IPS-20b (cell line): Measurements from ENCODE around the gene REXO1.

Experiments
- H3K27ac ChIP-seq: one replicate; pipeline ENCODE4 v1.5.1; 2013; ENCODE audit warnings: low read length
- H3K27me3 ChIP-seq: 2 replicates; pipeline ENCODE4 v1.6.1; 2013; ENCODE audit warnings: mild to moderate bottlenecking, low read length, inconsistent platforms; ENCODE audit not compliant: insufficient read depth
- H3K36me3 ChIP-seq: 2 replicates; pipeline ENCODE4 v1.6.1; 2013; ENCODE audit warnings: low read depth, mild to moderate bottlenecking, inconsistent platforms, low read length, moderate library complexity; ENCODE audit not compliant: insufficient read depth
- H3K4me1 ChIP-seq: 2 replicates; pipeline ENCODE4 v1.6.1; 2013; ENCODE audit warnings: mild to moderate bottlenecking, control low read depth, inconsistent platforms, low read length, moderate library complexity; ENCODE audit not compliant: insufficient read depth
- H3K4me3 ChIP-seq: 2 replicates; pipeline ENCODE4 v1.5.1; 2013; ENCODE audit warnings: mild to moderate bottlenecking, low read length, inconsistent platforms
- H3K9ac ChIP-seq: 2 replicates; pipeline ENCODE4 v1.6.1; 2013; ENCODE audit warnings: low read depth, mild to moderate bottlenecking, inconsistent platforms, low read length, moderate library complexity
- H3K9me3 ChIP-seq: 2 replicates; pipeline ENCODE4 v1.6.1; 2013; ENCODE audit warnings: mild to moderate bottlenecking, low read depth, low read length, inconsistent platforms; ENCODE audit not compliant: insufficient read depth

REXO1 gene

DNA sequence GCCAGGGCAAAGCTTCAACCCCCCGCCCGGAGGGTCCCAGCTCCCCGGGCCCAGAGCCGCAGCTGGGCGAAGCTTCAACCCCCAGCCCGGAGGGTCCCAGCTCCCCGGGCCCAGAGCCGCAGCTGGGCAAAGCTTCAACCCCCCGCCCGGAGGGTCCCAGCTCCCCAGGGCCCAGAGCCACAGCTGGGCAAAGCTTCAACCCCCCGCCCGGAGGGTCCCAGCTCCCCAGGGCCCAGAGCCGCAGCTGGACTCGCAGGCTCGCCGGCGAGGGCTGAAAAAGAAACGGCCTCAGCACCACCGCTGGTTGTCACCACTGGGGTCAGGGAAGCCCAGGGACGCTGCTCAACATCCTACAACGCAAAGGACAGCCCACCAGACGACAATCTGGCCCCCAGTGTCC, 5.2 kb downstream of the REXO1 start:
- Histone ChIP-seq H3K36me3 (no peaks in the 10 kb centered on the region), H3K4me1 (peaks cover 3% of the 10 kb centered on the region; the same call in 1 of the 2 replicates), H3K9me3 (no peaks in the 10 kb centered on the region), H3K27ac (no peak overlapping the region), H3K27me3 (no peaks in the 10 kb centered on the region), H3K9ac (no peak overlapping the region), H3K4me3 (no peak overlapping the region)

DNA sequence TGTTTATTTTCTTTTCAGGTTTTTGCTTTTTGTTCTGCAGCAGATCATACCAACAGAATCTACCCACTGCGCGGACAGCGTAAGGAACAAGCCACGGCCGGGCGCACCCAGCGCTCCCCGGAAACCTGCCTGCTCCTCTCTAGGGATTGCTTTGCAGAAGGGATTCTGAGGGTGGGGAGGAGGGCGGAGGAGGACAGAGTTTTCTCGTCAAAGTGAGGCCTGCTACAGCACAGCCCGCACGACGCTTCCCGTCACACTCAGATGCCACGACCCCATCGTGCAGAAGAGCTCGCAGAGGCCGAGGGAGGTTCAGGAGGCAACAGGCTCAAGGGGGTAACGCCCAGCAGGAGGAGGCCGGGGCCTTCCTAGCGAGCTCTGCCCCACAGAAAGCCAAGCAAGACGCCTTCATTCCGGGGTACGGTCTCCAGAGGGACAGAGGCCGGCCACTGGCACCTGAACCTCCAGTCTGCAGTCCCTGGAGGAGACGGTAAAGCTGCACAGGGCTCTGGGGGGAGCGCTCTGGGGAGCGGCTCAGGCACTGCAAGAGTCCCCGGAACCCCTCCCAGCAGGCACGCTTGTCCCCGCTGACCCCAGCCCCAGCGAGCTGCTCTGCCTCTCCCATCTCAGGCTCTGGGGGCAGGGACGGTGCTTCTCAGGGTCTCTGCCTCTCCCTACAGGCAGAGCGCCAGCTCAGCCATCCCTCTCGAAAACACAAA, 6.9 kb downstream of the REXO1 start:
- no peak overlapping the region for H3K4me3 ChIP-seq
- no peaks in the 10 kb centered on the region for H3K4me1 ChIP-seq
- H3K36me3 ChIP-seq, result no peaks in the 10 kb centered on the region
- no peak overlapping the region for H3K27ac ChIP-seq
- no peak overlapping the region for H3K9ac ChIP-seq
- no peaks in the 10 kb centered on the region for H3K27me3 ChIP-seq
- H3K9me3 ChIP-seq, result no peaks in the 10 kb centered on the region

DNA sequence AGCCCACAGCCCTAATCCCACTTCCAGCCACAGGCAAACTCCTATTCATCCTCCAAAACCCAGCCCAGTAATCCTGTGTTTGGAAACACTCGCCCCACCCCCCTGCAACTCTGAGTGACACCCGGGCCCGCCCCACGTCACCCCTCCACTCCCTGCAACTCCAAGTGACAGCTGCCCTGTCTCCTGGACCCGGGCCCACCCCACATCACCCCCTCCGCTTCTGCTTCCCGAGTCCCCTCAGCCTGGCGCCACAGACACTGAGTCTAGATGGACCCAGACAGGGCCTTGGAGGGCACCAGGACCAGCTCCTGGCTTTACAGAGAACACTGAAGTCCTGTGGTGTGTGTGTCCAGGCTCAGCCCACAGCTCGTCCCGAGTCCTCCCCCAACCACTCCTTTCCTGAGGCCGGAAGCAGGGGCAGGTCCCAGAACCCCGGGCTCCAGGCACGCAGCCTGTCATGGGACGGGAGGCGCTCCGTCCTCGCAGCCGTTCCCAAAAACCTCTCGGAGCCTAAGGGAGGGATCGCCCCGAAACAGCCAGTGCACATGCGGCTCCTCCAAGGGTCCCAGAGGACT, 7.7 kb downstream of the REXO1 start:
- Histone ChIP-seq H3K9ac (no peak overlapping the region), H3K9me3 (no peaks in the 10 kb centered on the region), H3K27me3 (no peaks in the 10 kb centered on the region), H3K27ac (no peak overlapping the region), H3K4me1 (no peaks in the 10 kb centered on the region), H3K4me3 (no peak overlapping the region), H3K36me3 (no peaks in the 10 kb centered on the region)

DNA sequence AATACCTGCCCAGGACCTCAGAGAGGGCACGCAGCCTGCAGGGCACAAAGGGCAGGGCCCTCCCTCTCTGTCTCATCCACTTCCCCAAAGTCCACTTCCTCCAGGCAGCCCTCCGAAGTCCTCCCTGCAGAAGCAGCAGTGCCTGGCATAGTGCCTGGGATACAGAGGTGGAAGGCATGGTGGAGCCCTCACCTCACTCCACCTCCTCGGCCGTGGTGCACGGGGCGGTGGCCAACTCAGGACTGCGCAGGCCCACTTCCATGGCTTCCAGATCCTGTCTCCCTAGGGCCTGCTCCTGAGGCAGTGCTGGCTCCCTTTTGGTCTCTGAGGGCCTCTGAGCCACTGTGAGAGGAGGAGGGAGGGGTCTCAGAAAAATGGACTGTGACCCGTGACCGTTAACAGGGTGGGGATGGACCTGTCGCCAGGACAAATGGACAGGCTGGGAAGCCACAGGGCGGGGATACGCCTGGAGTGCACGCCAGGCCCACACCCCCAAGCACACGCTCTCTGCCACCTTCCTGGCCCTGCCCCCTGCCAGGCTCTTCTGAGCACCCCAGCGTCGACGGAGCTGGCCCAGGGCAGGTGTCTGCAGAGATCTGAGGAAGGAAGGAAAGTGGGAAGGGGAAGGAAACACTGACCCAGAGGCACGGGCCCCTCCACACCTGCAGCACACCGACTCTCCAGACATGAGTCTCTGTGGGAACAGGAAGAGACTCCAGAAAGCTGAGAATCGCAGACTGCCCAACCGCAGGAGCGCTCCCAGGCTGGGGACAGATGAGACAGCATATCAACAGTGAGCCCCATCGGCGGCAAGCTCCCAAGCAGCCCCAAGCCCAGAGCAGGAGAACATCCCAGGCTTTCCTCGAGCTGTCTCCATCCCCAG, 8.4 kb downstream of the REXO1 start:
- Histone ChIP-seq H3K27me3 (no peaks in the 10 kb centered on the region), H3K9ac (no peak overlapping the region), H3K36me3 (no peaks in the 10 kb centered on the region), H3K4me3 (no peak overlapping the region), H3K9me3 (no peaks in the 10 kb centered on the region), H3K4me1 (no peaks in the 10 kb centered on the region), H3K27ac (no peak overlapping the region)

DNA sequence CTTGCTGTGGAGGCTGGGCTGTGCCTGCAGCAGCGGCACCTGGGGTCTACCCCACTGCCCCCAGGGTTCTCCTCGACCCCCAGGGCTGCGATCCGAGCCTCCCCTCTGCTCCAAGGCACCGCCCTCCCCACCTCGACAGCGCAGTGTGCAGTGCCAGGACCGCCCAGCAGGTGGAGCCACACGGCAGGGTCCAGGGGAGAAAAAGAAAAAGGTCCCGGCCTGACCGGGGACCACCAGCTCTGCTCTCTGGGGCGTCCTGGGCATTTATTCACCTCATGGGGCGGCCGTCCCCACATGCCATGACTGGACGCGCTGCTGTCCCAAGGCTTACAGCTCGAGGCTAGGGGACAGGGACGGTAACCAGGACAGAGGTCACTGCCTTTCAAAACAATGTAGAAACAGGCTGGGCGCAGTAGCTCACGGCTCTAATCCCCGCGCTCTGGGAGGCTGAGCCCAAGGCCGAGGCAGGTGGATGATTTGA, 10.6 kb downstream of the REXO1 start:
- Histone ChIP-seq H3K36me3 (no peaks in the 10 kb centered on the region), H3K27ac (no peak overlapping the region), H3K27me3 (no peaks in the 10 kb centered on the region), H3K4me3 (no peak overlapping the region), H3K4me1 (no peaks in the 10 kb centered on the region), H3K9ac (no peak overlapping the region), H3K9me3 (no peaks in the 10 kb centered on the region)

DNA sequence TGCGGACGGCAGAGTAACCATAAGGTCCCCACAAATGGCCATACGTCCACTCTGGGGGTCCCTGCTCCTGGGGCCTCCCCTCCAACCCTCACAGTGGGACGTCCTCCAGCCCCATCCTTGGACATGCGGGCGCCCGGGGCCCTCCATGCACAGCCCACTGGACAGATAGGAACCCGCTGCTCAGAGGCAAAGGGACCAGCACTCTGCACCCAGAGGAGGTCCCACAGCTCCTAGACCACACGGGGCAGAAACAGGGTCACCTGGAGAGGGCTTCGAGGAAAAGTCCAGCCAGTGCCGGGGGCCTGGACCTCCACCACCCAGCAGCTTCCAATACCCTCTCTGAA, 11.1 kb downstream of the REXO1 start:
- no peaks in the 10 kb centered on the region for H3K4me1 ChIP-seq
- H3K9ac ChIP-seq, result no peak overlapping the region
- no peak overlapping the region for H3K27ac ChIP-seq
- no peaks in the 10 kb centered on the region for H3K9me3 ChIP-seq
- H3K4me3 ChIP-seq, result no peak overlapping the region
- H3K36me3 ChIP-seq, result no peaks in the 10 kb centered on the region
- no peaks in the 10 kb centered on the region for H3K27me3 ChIP-seq

DNA sequence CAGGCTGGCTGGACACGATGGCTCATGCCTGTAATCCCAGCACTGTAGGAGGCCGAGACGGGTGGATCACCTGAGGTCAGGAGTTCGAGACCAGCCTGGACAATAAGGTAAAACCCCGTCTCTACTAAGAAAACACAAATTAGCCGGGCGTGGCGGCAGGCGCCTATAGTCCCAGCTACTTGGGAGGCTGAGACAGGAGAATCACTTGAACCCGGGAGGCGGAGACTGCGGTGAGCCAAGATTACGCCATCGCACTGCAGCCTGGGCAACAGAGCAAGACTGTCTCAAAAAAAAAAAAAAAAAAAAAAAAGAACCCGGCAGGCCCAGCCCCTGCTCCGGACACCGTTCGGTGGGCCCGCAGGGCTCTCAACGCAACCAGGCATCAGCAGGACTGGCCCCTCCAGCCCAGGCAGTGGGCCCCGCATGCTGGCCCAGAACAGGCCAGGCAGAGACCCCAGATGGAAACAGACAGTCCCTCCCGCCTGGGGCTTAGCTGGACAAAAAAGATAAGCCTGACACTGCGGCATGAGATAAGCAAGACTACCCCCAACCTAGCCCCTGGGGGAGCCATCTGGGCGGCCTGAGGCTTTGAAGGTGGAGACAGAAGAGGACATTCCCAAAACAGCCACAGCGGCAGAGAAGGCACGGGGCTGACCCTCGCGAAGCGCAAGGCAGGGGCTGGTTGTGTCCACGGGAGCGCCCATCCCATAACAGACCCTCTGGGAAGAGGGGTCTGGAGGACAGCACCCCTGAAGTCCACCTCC, 11.6 kb downstream of the REXO1 start:
- no peak overlapping the region for H3K9ac ChIP-seq
- H3K27ac ChIP-seq, result no peak overlapping the region
- no peaks in the 10 kb centered on the region for H3K27me3 ChIP-seq
- H3K9me3 ChIP-seq, result no peaks in the 10 kb centered on the region
- no peaks in the 10 kb centered on the region for H3K36me3 ChIP-seq
- no peak overlapping the region for H3K4me3 ChIP-seq
- H3K4me1 ChIP-seq, result no peaks in the 10 kb centered on the region

DNA sequence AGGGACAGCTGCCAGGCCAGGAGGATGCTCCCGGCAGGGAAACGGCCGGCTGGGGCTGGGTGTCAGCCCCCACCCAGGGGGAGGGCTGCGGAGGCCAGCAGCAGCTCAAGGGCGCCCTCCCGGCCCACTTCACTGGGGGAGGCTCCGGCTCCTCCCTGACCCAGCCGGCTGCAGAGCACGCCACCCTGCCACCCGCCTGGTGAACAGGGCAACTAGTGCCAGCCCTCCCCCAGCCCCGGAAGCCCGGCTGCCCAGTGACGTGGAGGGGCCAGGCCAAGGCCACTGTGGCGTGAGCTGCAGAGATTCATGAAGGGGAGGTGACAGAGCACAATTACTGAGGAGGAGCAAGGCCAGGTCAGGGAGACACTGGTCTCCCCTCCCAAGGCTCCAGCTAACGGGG, 14.7 kb downstream of the REXO1 start:
- no peak overlapping the region for H3K4me3 ChIP-seq
- peaks cover 11% of the 10 kb centered on the region; the same call in 1 of the 2 replicates for H3K36me3 ChIP-seq
- no peaks in the 10 kb centered on the region for H3K4me1 ChIP-seq
- H3K9me3 ChIP-seq, result no peaks in the 10 kb centered on the region
- no peaks in the 10 kb centered on the region for H3K27me3 ChIP-seq
- no peak overlapping the region for H3K27ac ChIP-seq
- no peak overlapping the region for H3K9ac ChIP-seq

DNA sequence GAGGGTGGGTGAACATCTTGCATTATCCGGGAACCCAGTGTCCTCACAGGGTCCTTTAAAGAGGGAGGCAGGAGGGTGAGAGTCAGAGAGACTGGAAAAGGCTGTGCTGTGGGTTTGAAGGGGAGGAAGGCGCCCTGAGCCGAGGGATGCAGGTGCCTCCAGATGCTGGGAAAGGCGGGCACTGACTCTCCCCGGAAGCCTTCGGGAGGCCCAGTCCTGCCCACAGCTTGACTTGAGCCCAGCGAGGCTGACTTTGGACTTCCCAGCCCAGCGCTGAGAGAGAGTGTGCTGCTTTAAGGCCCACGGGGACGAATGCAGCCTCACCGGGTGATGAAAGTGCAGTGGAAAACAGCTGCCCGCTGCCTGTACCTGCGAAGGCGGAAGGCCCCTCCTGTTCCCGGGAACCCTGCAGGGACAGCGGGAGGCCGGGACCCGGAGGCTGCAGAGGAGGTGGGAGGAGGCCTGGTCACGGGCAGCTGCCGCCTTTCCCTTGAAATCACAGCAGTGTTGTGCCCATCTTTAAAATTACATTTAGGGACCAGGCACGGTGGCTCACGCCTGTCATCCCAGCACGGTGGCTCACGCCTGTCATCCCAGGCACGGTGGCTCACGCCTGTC, 16.1 kb downstream of the REXO1 start:
- Histone ChIP-seq H3K27ac (no peak overlapping the region), H3K27me3 (no peaks in the 10 kb centered on the region), H3K4me1 (no peaks in the 10 kb centered on the region), H3K9ac (no peak overlapping the region), H3K4me3 (no peak overlapping the region), H3K9me3 (no peaks in the 10 kb centered on the region), H3K36me3 (peaks cover 11% of the 10 kb centered on the region; the same call in 1 of the 2 replicates)

DNA sequence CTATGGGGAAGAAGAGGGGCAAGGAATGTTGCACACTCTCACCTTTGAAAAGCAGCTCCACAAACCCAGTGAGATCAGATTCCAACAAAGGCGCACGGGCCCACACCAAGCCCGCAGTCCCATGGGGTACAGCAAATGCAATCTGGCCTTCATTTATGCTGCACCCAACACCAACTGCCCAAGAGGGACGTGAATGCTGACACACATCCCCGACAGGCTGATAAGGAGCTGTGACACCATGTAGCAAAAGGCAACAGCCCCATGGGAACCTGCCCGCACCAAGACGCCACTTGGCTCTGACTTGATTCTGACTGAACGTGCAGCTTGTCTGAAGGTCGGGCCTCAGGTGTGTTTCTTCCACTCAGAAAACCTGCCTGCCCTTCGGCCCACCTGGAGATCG, 17.3 kb downstream of the REXO1 start:
- Histone ChIP-seq H3K27me3 (no peaks in the 10 kb centered on the region), H3K9me3 (no peaks in the 10 kb centered on the region), H3K4me3 (no peak overlapping the region), H3K9ac (no peak overlapping the region), H3K27ac (no peak overlapping the region), H3K4me1 (no peaks in the 10 kb centered on the region), H3K36me3 (peaks cover 11% of the 10 kb centered on the region; the same call in 1 of the 2 replicates)

DNA sequence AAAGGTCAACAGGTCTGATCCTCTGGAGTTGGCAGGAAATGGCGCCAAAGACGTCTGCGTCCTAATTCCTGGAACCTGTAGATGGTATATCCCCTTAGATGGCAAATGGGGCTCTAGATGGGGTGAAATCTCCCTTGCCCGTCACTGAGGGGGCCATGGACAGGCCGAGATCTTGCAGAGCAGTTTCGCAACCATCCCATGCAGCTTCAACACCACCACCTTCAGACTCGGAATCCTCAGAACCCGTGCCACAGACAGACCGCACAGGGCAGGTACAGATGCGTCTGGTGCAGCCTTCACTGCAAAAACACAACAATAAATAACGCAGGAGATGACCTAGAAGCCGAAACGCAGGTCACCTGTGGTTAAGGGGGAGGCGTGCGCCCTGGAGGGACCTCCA, 17.7 kb downstream of the REXO1 start:
- H3K4me1 ChIP-seq, result no peaks in the 10 kb centered on the region

More for the DNA sequence above, 17.7 kb downstream of the REXO1 start:
- H3K36me3 ChIP-seq, result peaks cover 11% of the 10 kb centered on the region; the same call in 1 of the 2 replicates
- no peak overlapping the region for H3K9ac ChIP-seq
- no peaks in the 10 kb centered on the region for H3K27me3 ChIP-seq
- H3K4me3 ChIP-seq, result no peak overlapping the region
- H3K9me3 ChIP-seq, result no peaks in the 10 kb centered on the region
- H3K27ac ChIP-seq, result no peak overlapping the region
